ENCODE data around the gene KCNG4. TPM values are rescaled to one million over a fixed set of nuclear protein-coding genes. Genes with fewer than 3 reads are reported as not detected.

KCNG4 gene
- polyA plus RNA-seq, 1 experiment, result not detected

- POLR2A ChIA-PET, result no interaction called here
- H3K27me3 ChIP-seq (ENCODE audit: control insufficient read depth, insufficient read depth, low read length), result peaks cover 7% of the 10 kb centered on the region
Observed at GRCh38 chr16:84174396-84174795, 65.4 kb downstream of the KCNG4 start.

GRCh38 chr16:84169765-84170310, 70.0 kb downstream of the KCNG4 start:
- CTCF ChIA-PET, result interaction anchor here (1.9 to 4.6 kb wide), 2 partner anchors 17 to 104 kb away, joined by 5 to 23 read pairs; partner anchors contain the start of gene TAF1C
- POLR2A ChIA-PET, result interaction anchor here (1.0 kb wide), 1 partner anchor 53 kb away, joined by 3 read pairs; the partner anchor contains the start of gene MBTPS1
- TF ChIP-seq, protein P1, sequence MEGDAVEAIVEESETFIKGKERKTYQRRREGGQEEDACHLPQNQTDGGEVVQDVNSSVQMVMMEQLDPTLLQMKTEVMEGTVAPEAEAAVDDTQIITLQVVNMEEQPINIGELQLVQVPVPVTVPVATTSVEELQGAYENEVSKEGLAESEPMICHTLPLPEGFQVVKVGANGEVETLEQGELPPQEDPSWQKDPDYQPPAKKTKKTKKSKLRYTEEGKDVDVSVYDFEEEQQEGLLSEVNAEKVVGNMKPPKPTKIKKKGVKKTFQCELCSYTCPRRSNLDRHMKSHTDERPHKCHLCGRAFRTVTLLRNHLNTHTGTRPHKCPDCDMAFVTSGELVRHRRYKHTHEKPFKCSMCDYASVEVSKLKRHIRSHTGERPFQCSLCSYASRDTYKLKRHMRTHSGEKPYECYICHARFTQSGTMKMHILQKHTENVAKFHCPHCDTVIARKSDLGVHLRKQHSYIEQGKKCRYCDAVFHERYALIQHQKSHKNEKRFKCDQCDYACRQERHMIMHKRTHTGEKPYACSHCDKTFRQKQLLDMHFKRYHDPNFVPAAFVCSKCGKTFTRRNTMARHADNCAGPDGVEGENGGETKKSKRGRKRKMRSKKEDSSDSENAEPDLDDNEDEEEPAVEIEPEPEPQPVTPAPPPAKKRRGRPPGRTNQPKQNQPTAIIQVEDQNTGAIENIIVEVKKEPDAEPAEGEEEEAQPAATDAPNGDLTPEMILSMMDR (IDR thresholded peaks at IDR 0.05; ENCODE audit: low read depth, low read length), result no peak

More at GRCh38 chr16:84174396-84174795, 65.4 kb downstream of the KCNG4 start:
- Histone ChIP-seq H3K27ac (ENCODE audit: low read depth, low read length) (no peak overlapping the region), H3K9me3 (ENCODE audit: control insufficient read depth, insufficient read depth, low read length) (no peaks in the 10 kb centered on the region), H3K4me3 (ENCODE audit: low read depth, low read length) (no peak overlapping the region)
- TF ChIP-seq, protein P1 (IDR thresholded peaks at IDR 0.05; ENCODE audit: low read depth, low read length), result no peak
- DNase-seq (ENCODE audit: low read depth, low spot score), result no peak
- CTCF ChIA-PET, result interaction anchor here (0.5 to 7.5 kb wide), 20 partner anchors 7 to 269 kb away, joined by 3 to 100 read pairs (median 7); partner anchors contain the start of genes MBTPS1 and TAF1C

More at GRCh38 chr16:84169765-84170310, 70.0 kb downstream of the KCNG4 start:
- no peak for DNase-seq (ENCODE audit: low read depth, low spot score)
- Histone ChIP-seq H3K27ac (ENCODE audit: low read depth, low read length) (no peak overlapping the region), H3K4me3 (ENCODE audit: low read depth, low read length) (no peak overlapping the region), H3K9me3 (ENCODE audit: control insufficient read depth, insufficient read depth, low read length) (no peaks in the 10 kb centered on the region), H3K27me3 (ENCODE audit: control insufficient read depth, insufficient read depth, low read length) (peaks cover 16% of the 10 kb centered on the region)

Small RNAs within 50 kb of the gene (small RNA-seq; reads per million reads assigned to genes)
- not detected for gene RNA5SP433 (ENCODE audit: insufficient read length, low read depth)

Other genes with a start within 250 kb of the KCNG4 start
- not detected in 2 replicates for gene SLC38A8, start 197.2 kb downstream of the KCNG4 start, polyA plus RNA-seq (2011; rRNA removed)
- gene MBTPS1, start 123.1 kb downstream of the KCNG4 start, polyA plus RNA-seq (2011; rRNA removed), result 92.1 and 116 TPM in 2 replicates
- gene HSDL1, start 94.8 kb downstream of the KCNG4 start, polyA plus RNA-seq (2011; rRNA removed), result 23.7 and 29.5 TPM in 2 replicates
- not detected in 2 replicates for gene DNAAF1, start 94.7 kb downstream of the KCNG4 start, polyA plus RNA-seq (2011; rRNA removed)
- gene TAF1C, start 53.0 kb downstream of the KCNG4 start, polyA plus RNA-seq (2011; rRNA removed), result 14.2 and 15.2 TPM in 2 replicates
- gene ADAD2, start 48.9 kb downstream of the KCNG4 start, polyA plus RNA-seq (2011; rRNA removed), result not detected in 2 replicates
- gene WFDC1, start 54.9 kb upstream of the KCNG4 start, polyA plus RNA-seq (2011; rRNA removed), result 19.9 and 21.0 TPM in 2 replicates
- not detected in 2 replicates for gene ATP2C2, start 128.5 kb upstream of the KCNG4 start, polyA plus RNA-seq (2011; rRNA removed)